Measurements from ENCODE around the gene ANKRD11. TPM values are rescaled to one million over a fixed set of nuclear protein-coding genes. Genes with fewer than 3 reads are reported as not detected.
"Not testable (repeated sequence)": the region's sequence is repeated elsewhere in the genome, so short reads cannot be mapped to it uniquely, and the experiment has no call there.

Gene ANKRD11
- total RNA-seq, 1 experiment from 2014 or later, result 48.0 TPM

GRCh38 chr16:89329830-89330176 is 160.6 kb downstream of the ANKRD11 start:
- not testable (repeated sequence) for H3K36me3 ChIP-seq; H3K9me3 ChIP-seq (replicated peaks); DNase-seq (ENCODE audit: low read depth in 1 of 2, low spot score in 2 of 2); H3K27me3 ChIP-seq (replicated peaks); H3K4me3 ChIP-seq
- peaks cover 47% of the 10 kb centered on the region for H3K4me1 ChIP-seq (replicated peaks)
- peak overlapping the region; percentile 19 for H3K27ac ChIP-seq

GRCh38 chr16:89328412-89329400 is 161.7 kb downstream of the ANKRD11 start:
- Histone ChIP-seq H3K4me1 (replicated peaks) (peaks cover 48% of the 10 kb centered on the region), H3K36me3 (peaks cover 14% of the 10 kb centered on the region), H3K27ac (peak overlapping the region; percentile 19; the same call in 1 of the 2 replicates)
- H3K4me3 ChIP-seq; H3K9me3 ChIP-seq (replicated peaks); DNase-seq (ENCODE audit: low read depth in 1 of 2, low spot score in 2 of 2); H3K27me3 ChIP-seq (replicated peaks): not testable (repeated sequence)

GRCh38 chr16:89326721-89327120 is 163.6 kb downstream of the ANKRD11 start:
- Histone ChIP-seq H3K27ac (peak overlapping the region; percentile 81), H3K4me3 (no peak overlapping the region), H3K27me3 (replicated peaks) (no peaks in the 10 kb centered on the region), H3K4me1 (replicated peaks) (peaks cover 61% of the 10 kb centered on the region), H3K9me3 (replicated peaks) (no peaks in the 10 kb centered on the region), H3K36me3 (peaks cover 19% of the 10 kb centered on the region)
- DNase-seq (ENCODE audit: low read depth in 1 of 2, low spot score in 2 of 2), result no peak

- peaks cover 19% of the 10 kb centered on the region for H3K36me3 ChIP-seq
- peaks cover 64% of the 10 kb centered on the region for H3K4me1 ChIP-seq (replicated peaks)
- peak overlapping the region; percentile 81 for H3K27ac ChIP-seq
- H3K27me3 ChIP-seq (replicated peaks), result no peaks in the 10 kb centered on the region
- H3K9me3 ChIP-seq (replicated peaks), result no peaks in the 10 kb centered on the region
- no peak overlapping the region for H3K4me3 ChIP-seq
- DNase-seq (ENCODE audit: low read depth in 1 of 2, low spot score in 2 of 2), result peak; percentile 75 to 79
These were observed 164.4 kb downstream of the ANKRD11 start for GRCh38 chr16:89325861-89326471.

GRCh38 chr16:89324056-89325010 is 166.0 kb downstream of the ANKRD11 start:
- peak overlapping the region; percentile 81 for H3K27ac ChIP-seq
- H3K4me3 ChIP-seq, result no peak overlapping the region
- H3K4me1 ChIP-seq (replicated peaks), result peaks cover 72% of the 10 kb centered on the region
- H3K9me3 ChIP-seq (replicated peaks), result no peaks in the 10 kb centered on the region
- no peaks in the 10 kb centered on the region for H3K27me3 ChIP-seq (replicated peaks)
- peak; percentile 57 to 68 for DNase-seq (ENCODE audit: low read depth in 1 of 2, low spot score in 2 of 2)
- peaks cover 19% of the 10 kb centered on the region for H3K36me3 ChIP-seq

GRCh38 chr16:89323120-89323960 is 167.0 kb downstream of the ANKRD11 start:
- H3K4me1 ChIP-seq (replicated peaks), result peaks cover 78% of the 10 kb centered on the region
- no peak for DNase-seq (ENCODE audit: low read depth in 1 of 2, low spot score in 2 of 2)
- peaks cover 28% of the 10 kb centered on the region for H3K36me3 ChIP-seq
- no peak overlapping the region for H3K4me3 ChIP-seq
- no peaks in the 10 kb centered on the region for H3K27me3 ChIP-seq (replicated peaks)
- no peaks in the 10 kb centered on the region for H3K9me3 ChIP-seq (replicated peaks)
- peak overlapping the region; percentile 81 for H3K27ac ChIP-seq

GRCh38 chr16:89322321-89323119 is 167.8 kb downstream of the ANKRD11 start:
- H3K27ac ChIP-seq, result peak overlapping the region; percentile 11; the same call in 1 of the 2 replicates

GRCh38 chr16:89320782-89321501 is 169.4 kb downstream of the ANKRD11 start:
- peak overlapping the region; percentile 78 for H3K27ac ChIP-seq
- H3K9me3 ChIP-seq (replicated peaks), result no peaks in the 10 kb centered on the region
- DNase-seq (ENCODE audit: low read depth in 1 of 2, low spot score in 2 of 2), result no peak
- peak overlapping the region; percentile 9; the same call in 1 of the 2 replicates for H3K4me3 ChIP-seq
- peaks cover 34% of the 10 kb centered on the region; the same call in 1 of the 2 replicates for H3K36me3 ChIP-seq
- peaks cover 93% of the 10 kb centered on the region for H3K4me1 ChIP-seq (replicated peaks)
- H3K27me3 ChIP-seq (replicated peaks), result no peaks in the 10 kb centered on the region

More at GRCh38 chr16:89322321-89323119, 167.8 kb downstream of the ANKRD11 start:
- H3K4me1 ChIP-seq (replicated peaks), result peaks cover 86% of the 10 kb centered on the region
- peak in 1 of 2 experiments; percentile 48 for DNase-seq (ENCODE audit: low read depth in 1 of 2, low spot score in 2 of 2)
- peaks cover 24% of the 10 kb centered on the region; the same call in 1 of the 2 replicates for H3K36me3 ChIP-seq
- H3K4me3 ChIP-seq, result no peak overlapping the region
- no peaks in the 10 kb centered on the region for H3K9me3 ChIP-seq (replicated peaks)
- no peaks in the 10 kb centered on the region for H3K27me3 ChIP-seq (replicated peaks)

GRCh38 chr16:89319886-89320781 is 170.2 kb downstream of the ANKRD11 start:
- H3K36me3 ChIP-seq, result peaks cover 35% of the 10 kb centered on the region
- H3K4me1 ChIP-seq (replicated peaks), result peaks cover 93% of the 10 kb centered on the region
- H3K27ac ChIP-seq, result peak overlapping the region; percentile 78
- peak; percentile 89 to 91 for DNase-seq (ENCODE audit: low read depth in 1 of 2, low spot score in 2 of 2)
- H3K9me3 ChIP-seq (replicated peaks), result no peaks in the 10 kb centered on the region
- peak overlapping the region; percentile 9; the same call in 1 of the 2 replicates for H3K4me3 ChIP-seq
- H3K27me3 ChIP-seq (replicated peaks), result no peaks in the 10 kb centered on the region

GRCh38 chr16:89319631-89319885 is 170.8 kb downstream of the ANKRD11 start:
- no peaks in the 10 kb centered on the region for H3K9me3 ChIP-seq (replicated peaks)
- H3K27me3 ChIP-seq (replicated peaks), result no peaks in the 10 kb centered on the region
- H3K4me1 ChIP-seq (replicated peaks), result peaks cover 93% of the 10 kb centered on the region
- peaks cover 41% of the 10 kb centered on the region for H3K36me3 ChIP-seq
- no peak for DNase-seq (ENCODE audit: low read depth in 1 of 2, low spot score in 2 of 2)
- H3K27ac ChIP-seq, result peak overlapping the region; percentile 78
- no peak overlapping the region for H3K4me3 ChIP-seq

All from SJSA1 (cell line).